ENCODE data around the gene GRK2.

DNA sequence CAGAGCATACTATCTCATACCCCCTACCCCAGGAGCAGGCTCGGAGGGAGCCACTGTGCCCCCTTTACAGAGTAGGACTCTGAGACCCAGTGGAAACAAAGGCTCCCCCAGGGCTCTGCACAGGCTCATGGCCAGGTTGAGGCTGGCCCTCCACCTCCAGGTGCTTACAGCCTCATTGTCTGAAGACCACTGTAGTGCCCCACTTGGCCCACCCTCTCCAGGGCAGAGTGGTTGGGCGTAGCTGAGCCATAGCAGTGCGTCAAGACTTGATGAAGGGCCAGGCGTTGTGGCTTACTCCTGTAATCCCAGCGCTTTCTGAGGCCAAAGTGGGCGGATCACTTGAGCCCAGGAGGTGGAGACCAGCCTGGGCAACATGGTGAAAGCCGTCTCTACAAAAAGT, 24.5 kb downstream of the GRK2 start:
- TF ChIP-seq POLR2AphosphoS5 (IDR thresholded peaks at IDR 0.05), result no peak
- TF ChIP-seq CTCF (IDR thresholded peaks at IDR 0.05), result no peak
- no peak for TF ChIP-seq POLR2A (IDR thresholded peaks at IDR 0.05)
- no peak for TF ChIP-seq EP300 (IDR thresholded peaks at IDR 0.05; ENCODE audit: low read depth)
